T-cell (primary cell): ENCODE measurements around the gene FHIT. TPM values are rescaled to one million over a fixed set of nuclear protein-coding genes. Genes with fewer than 3 reads are reported as not detected.
A peak's percentile ranks its signal among the peaks of the same experiment; 100 is the strongest.

Experiments
- ATAC-seq, 4 experiments: fragments of 200-7000 bp in 3 of 4; fragments of 150-1000 bp in 1 of 4; cut with Tn5 transposase; replicated peaks in 1 of 4; 1 replicate in 3 of 4; 2 replicates in 1 of 4; pipeline ENCODE4 v1.10.0; 2021; ENCODE audit warnings: moderate library complexity in 3 of 4, mild to moderate bottlenecking in 2 of 4, moderate number of reproducible peaks in 1 of 4
- CTCF ChIA-PET, 2 donors: fragments of 300-600 bp; sonication (Branson Sonifier 250); formaldehyde crosslinking; loops; one replicate each; lab custom pipeline; 2022; ENCODE audit warnings: antibody characterized with exemption in 2 of 2; lab: Charles Lee
- POLR2A ChIA-PET, 2 donors: fragments of 300-600 bp; sonication (Branson Sonifier 250); formaldehyde crosslinking; loops; one replicate each; lab custom pipeline; 2022; ENCODE audit warnings: antibody characterized with exemption in 2 of 2; lab: Charles Lee
- DNase-seq, 35 experiments: peaks; one replicate each; pipeline versions ENCODE4 v3.0.0 to v3.0.0-alpha.2; 2013 to 2023
- H3K27ac ChIP-seq: one replicate; pipeline ENCODE4 v1.5.1; 2013; ENCODE audit warnings: low read length
- H3K27me3 ChIP-seq, 2 experiments: replicated peaks in 1 of 2; 1 replicate in 1 of 2; 2 replicates in 1 of 2; pipeline versions ENCODE4 v1.6.1 to v1.7.0; 2013; ENCODE audit warnings: low read length in 1 of 2, mixed read lengths in 1 of 2; ENCODE audit not compliant: control insufficient read depth in 2 of 2, insufficient read depth in 2 of 2; ENCODE audit errors: extremely low read depth in 1 of 2
- H3K36me3 ChIP-seq, 2 donors: 1 replicate in 1 of 2; 2 replicates in 1 of 2; pipeline versions ENCODE4 v1.6.1 to v1.7.0; 2013; ENCODE audit warnings: low read length in 1 of 2; ENCODE audit not compliant: control insufficient read depth in 2 of 2, insufficient read depth in 1 of 2; ENCODE audit errors: extremely low read depth in 1 of 2
- H3K4me1 ChIP-seq, 2 experiments: 1 replicate in 1 of 2; 2 replicates in 1 of 2; pipeline versions ENCODE4 v1.6.1 to v1.7.0; 2013; ENCODE audit warnings: low read length in 2 of 2, mixed read lengths in 1 of 2; ENCODE audit not compliant: insufficient read depth in 2 of 2, control insufficient read depth in 1 of 2; ENCODE audit errors: extremely low read depth in 1 of 2
- H3K4me3 ChIP-seq, 2 donors: 1 replicate in 1 of 2; 2 replicates in 1 of 2; pipeline versions ENCODE4 v1.5.1 to v1.7.0; 2013; ENCODE audit warnings: mild to moderate bottlenecking in 2 of 2, low read length in 1 of 2, moderate library complexity in 1 of 2; ENCODE audit not compliant: control insufficient read depth in 1 of 2; ENCODE audit errors: extremely low read depth in 1 of 2
- H3K9me3 ChIP-seq: 2 replicates; pipeline ENCODE4 v1.7.0; 2013
- H3K27ac Mint-ChIP-seq, 2 donors: one replicate each; pipeline ENCODE4 v1.8.0; 2020 to 2021; ENCODE audit warnings: mild to moderate bottlenecking in 2 of 2, mixed read lengths in 2 of 2
- H3K27me3 Mint-ChIP-seq, 2 donors: one replicate each; pipeline ENCODE4 v1.8.0; 2021 to 2022; ENCODE audit warnings: mixed read lengths in 2 of 2
- H3K36me3 Mint-ChIP-seq: one replicate; pipeline ENCODE4 v1.8.0; 2021; ENCODE audit warnings: mixed read lengths
- H3K4me1 Mint-ChIP-seq, 3 donors: one replicate each; pipeline ENCODE4 v1.8.0; 2020 to 2022; ENCODE audit warnings: mixed read lengths in 3 of 3, mild to moderate bottlenecking in 1 of 3
- H3K4me3 Mint-ChIP-seq, 3 donors: one replicate each; pipeline ENCODE4 v1.8.0; 2020 to 2022; ENCODE audit warnings: mild to moderate bottlenecking in 3 of 3, mixed read lengths in 3 of 3, moderate library complexity in 3 of 3
- H3K9me3 Mint-ChIP-seq, 3 donors: one replicate each; pipeline ENCODE4 v1.8.0; 2020 to 2022; ENCODE audit warnings: mixed read lengths in 3 of 3
- WGBS: methylation state at CpG from one replicate; pipeline ENCODE4 v1.1.5; 2013; ENCODE audit warnings: missing lambda C conversion rate; ENCODE audit not compliant: insufficient coverage; 5-methylcytosine and 5-hydroxymethylcytosine counted together
- total RNA-seq, 35 experiments: library from RNA in 6 of 35; stranded (reverse) in 6 of 35; fragments of 120-200 nt in 1 of 35; gene quantifications; one replicate each; pipeline versions ENCODE4 v1.2.1 to v1.2.4 and lab custom pipeline; 2013 to 2026

The FHIT gene
- total RNA-seq, 5 donors from 2014 or later (not counting 1 experiment from before 2014, with no cell fraction given): 33.1 to 197 (median 78.3) TPM

GRCh38 chr3:61237858-61238257 is 13.4 kb downstream of the FHIT start:
- ChIA-PET CTCF (no interaction called here), POLR2A (interaction anchor here in 1 of 2 donors (0.8 kb wide), 1 partner anchor 11 kb away, joined by 3 read pairs; no protein-coding TSS in a partner anchor)
- H3K4me3 Mint-ChIP-seq: no peak overlapping the region
- no peaks in the 10 kb centered on the region for H3K36me3 ChIP-seq
- no peak overlapping the region for H3K27ac ChIP-seq
- no peaks in the 10 kb centered on the region for H3K4me1 ChIP-seq
- H3K9me3 Mint-ChIP-seq: no peaks in the 10 kb centered on the region
- no peaks in the 10 kb centered on the region for H3K27me3 ChIP-seq
- no peaks in the 10 kb centered on the region for H3K27me3 Mint-ChIP-seq
- no peaks in the 10 kb centered on the region for H3K36me3 Mint-ChIP-seq
- H3K4me1 Mint-ChIP-seq: no peaks in the 10 kb centered on the region
- no peak overlapping the region for H3K4me3 ChIP-seq
- no CpG with 5 or more reads among the region's 1 CpG for WGBS
- DNase-seq (no peak), ATAC-seq (no peak)
- H3K27ac Mint-ChIP-seq: no peak overlapping the region
- no peaks in the 10 kb centered on the region for H3K9me3 ChIP-seq

DNA sequence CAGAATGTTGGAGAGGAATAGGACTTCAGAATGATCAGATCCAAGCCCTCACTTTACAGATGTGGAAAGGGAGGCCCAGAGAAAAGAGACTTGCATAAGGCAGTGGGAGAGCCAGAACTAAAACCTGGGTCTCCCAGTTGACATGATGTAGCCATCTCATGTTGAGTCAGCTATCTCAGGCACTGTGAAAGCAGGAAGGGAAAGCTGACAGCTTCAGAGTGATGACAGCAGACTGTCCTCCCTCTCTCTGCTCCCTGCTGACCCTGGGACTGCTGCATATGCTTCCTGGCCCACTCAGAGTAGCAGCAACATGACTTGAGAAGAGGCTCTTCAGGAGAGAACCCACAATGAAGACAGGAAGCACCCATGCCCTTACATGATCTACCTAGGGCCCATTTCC is 14.7 kb downstream of the FHIT start:
- H3K27me3 Mint-ChIP-seq: no peaks in the 10 kb centered on the region
- H3K4me3 ChIP-seq: no peak overlapping the region
- H3K27ac ChIP-seq: no peak overlapping the region
- no peaks in the 10 kb centered on the region for H3K27me3 ChIP-seq
- H3K4me1 ChIP-seq: no peaks in the 10 kb centered on the region
- no peaks in the 10 kb centered on the region for H3K9me3 Mint-ChIP-seq
- no peaks in the 10 kb centered on the region for H3K4me1 Mint-ChIP-seq
- H3K9me3 ChIP-seq: no peaks in the 10 kb centered on the region
- no peak overlapping the region for H3K4me3 Mint-ChIP-seq
- ChIA-PET CTCF (no interaction called here), POLR2A (interaction anchor here in 1 of 2 donors (0.5 kb wide), 1 partner anchor 8 kb away, joined by 3 read pairs; no protein-coding TSS in a partner anchor)
- DNase-seq (no peak), ATAC-seq (peak in 1 of 4 experiments; percentile 18)
- H3K36me3 ChIP-seq: no peaks in the 10 kb centered on the region
- no peak overlapping the region for H3K27ac Mint-ChIP-seq
- no peaks in the 10 kb centered on the region for H3K36me3 Mint-ChIP-seq

GRCh38 chr3:61233746-61234145 is 17.5 kb downstream of the FHIT start:
- no peaks in the 10 kb centered on the region for H3K9me3 Mint-ChIP-seq
- ChIA-PET CTCF (no interaction called here), POLR2A (no interaction called here)
- H3K27me3 Mint-ChIP-seq: no peaks in the 10 kb centered on the region
- Histone ChIP-seq H3K9me3 (no peaks in the 10 kb centered on the region), H3K27me3 (no peaks in the 10 kb centered on the region), H3K36me3 (no peaks in the 10 kb centered on the region), H3K27ac (no peak overlapping the region), H3K4me1 (no peaks in the 10 kb centered on the region), H3K4me3 (no peak overlapping the region)
- DNase-seq (no peak), ATAC-seq (no peak)
- H3K27ac Mint-ChIP-seq: no peak overlapping the region
- no peaks in the 10 kb centered on the region for H3K36me3 Mint-ChIP-seq
- H3K4me3 Mint-ChIP-seq: no peak overlapping the region
- no peaks in the 10 kb centered on the region for H3K4me1 Mint-ChIP-seq

DNA sequence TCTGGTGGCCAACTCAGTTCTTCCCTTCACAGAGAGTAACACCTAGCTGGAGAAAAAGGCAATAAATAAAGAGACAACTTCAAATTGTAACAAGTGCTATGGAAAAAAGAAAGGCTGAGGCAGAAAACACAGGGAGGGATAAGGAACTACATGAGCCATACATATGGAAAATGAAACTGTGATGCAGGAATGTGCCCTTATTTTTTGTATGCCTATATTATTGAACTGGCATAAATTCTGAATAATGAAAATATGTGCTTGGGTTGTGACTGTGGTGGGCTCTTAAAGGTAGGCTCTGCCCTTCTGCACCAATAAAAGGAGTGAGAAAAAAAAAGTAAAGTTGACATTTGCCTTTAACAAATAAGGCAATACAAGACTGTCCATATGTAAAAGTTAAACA is 19.6 kb downstream of the FHIT start:
- DNase-seq (no peak), ATAC-seq (no peak)
- POLR2A ChIA-PET: no interaction called here
- no peaks in the 10 kb centered on the region for H3K4me1 Mint-ChIP-seq
- no peaks in the 10 kb centered on the region for H3K27me3 ChIP-seq
- no peak overlapping the region for H3K4me3 ChIP-seq
- no peak overlapping the region for H3K4me3 Mint-ChIP-seq
- H3K36me3 ChIP-seq: no peaks in the 10 kb centered on the region
- no peak overlapping the region for H3K27ac ChIP-seq
- no peaks in the 10 kb centered on the region for H3K9me3 ChIP-seq
- no peaks in the 10 kb centered on the region for H3K9me3 Mint-ChIP-seq
- no peaks in the 10 kb centered on the region for H3K36me3 Mint-ChIP-seq
- no peaks in the 10 kb centered on the region for H3K4me1 ChIP-seq
- H3K27ac Mint-ChIP-seq: no peak overlapping the region
- CTCF ChIA-PET: no interaction called here
- no peaks in the 10 kb centered on the region for H3K27me3 Mint-ChIP-seq

DNA sequence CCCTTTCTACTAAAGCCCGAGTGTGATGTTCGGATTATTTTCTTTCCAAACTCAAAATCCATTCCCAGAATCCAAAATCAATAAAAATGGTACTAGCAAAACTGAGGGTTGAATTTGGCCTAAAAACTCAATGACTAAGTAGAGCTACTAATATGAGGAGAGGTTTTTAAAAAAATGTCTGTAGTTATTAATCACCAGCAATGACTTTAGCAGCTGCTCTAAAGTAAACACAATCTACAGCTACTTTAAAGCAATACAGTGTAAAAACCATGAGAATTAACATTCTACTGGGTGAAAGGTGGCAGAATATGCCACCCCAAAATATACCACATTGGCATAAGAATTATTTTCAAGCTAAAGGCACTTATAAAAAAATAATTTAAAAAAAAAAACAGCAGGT is 23.5 kb downstream of the FHIT start:
- H3K27ac Mint-ChIP-seq: no peak overlapping the region
- no peaks in the 10 kb centered on the region for H3K36me3 Mint-ChIP-seq
- Histone ChIP-seq H3K36me3 (no peaks in the 10 kb centered on the region), H3K4me3 (no peak overlapping the region), H3K4me1 (no peaks in the 10 kb centered on the region), H3K9me3 (no peaks in the 10 kb centered on the region), H3K27ac (no peak overlapping the region), H3K27me3 (no peaks in the 10 kb centered on the region)
- H3K4me1 Mint-ChIP-seq: no peaks in the 10 kb centered on the region
- WGBS: no CpG with 5 or more reads among the region's 2 CpGs
- no peak overlapping the region for H3K4me3 Mint-ChIP-seq
- H3K9me3 Mint-ChIP-seq: no peaks in the 10 kb centered on the region
- H3K27me3 Mint-ChIP-seq: no peaks in the 10 kb centered on the region
- DNase-seq (no peak), ATAC-seq (no peak)
- POLR2A ChIA-PET: interaction anchor here in 1 of 2 donors (0.7 kb wide), 1 partner anchor 9 kb away, joined by 3 read pairs; no protein-coding TSS in a partner anchor
- CTCF ChIA-PET: no interaction called here

- Mint-ChIP-seq H3K27ac (no peak overlapping the region), H3K27me3 (no peaks in the 10 kb centered on the region), H3K36me3 (no peaks in the 10 kb centered on the region), H3K4me3 (no peak overlapping the region), H3K4me1 (no peaks in the 10 kb centered on the region), H3K9me3 (no peaks in the 10 kb centered on the region)
- ChIA-PET CTCF (no interaction called here), POLR2A (no interaction called here)
- H3K9me3 ChIP-seq: no peaks in the 10 kb centered on the region
- no peak overlapping the region for H3K4me3 ChIP-seq
- H3K36me3 ChIP-seq: no peaks in the 10 kb centered on the region
- no peak for DNase-seq
- ATAC-seq: no peak
- H3K27ac ChIP-seq: no peak overlapping the region
- WGBS: no CpG with 5 or more reads among the region's 6 CpGs
- H3K4me1 ChIP-seq: no peaks in the 10 kb centered on the region
- H3K27me3 ChIP-seq: no peaks in the 10 kb centered on the region
These were observed 25.0 kb downstream of the FHIT start for GRCh38 chr3:61226166-61226686.

DNA sequence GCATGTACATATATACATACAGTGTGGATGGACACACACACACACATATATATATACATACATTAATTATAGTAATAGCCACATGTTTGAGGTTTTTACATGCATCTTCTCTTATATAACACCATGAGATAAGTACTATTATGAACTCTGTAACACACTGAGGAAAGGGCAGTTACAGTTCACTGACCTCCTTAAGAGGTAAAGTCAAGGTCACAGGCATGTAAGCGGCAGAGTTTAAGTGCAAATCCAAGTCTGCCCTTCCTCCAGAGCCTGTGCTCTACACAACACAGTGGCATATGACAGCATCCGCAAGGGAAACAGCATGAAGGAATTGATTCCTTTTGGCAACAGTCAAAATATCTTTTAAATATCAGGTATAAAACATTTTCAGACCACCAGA is 26.4 kb downstream of the FHIT start:
- H3K27me3 Mint-ChIP-seq: no peaks in the 10 kb centered on the region
- no peaks in the 10 kb centered on the region for H3K4me1 ChIP-seq
- no CpG with 5 or more reads among the region's 2 CpGs for WGBS
- DNase-seq: no peak
- ChIA-PET CTCF (no interaction called here), POLR2A (no interaction called here)
- H3K36me3 Mint-ChIP-seq: no peaks in the 10 kb centered on the region
- no peak overlapping the region for H3K4me3 Mint-ChIP-seq
- H3K27me3 ChIP-seq: no peaks in the 10 kb centered on the region
- no peak overlapping the region for H3K27ac Mint-ChIP-seq
- no peak for ATAC-seq
- no peak overlapping the region for H3K4me3 ChIP-seq
- H3K4me1 Mint-ChIP-seq: no peaks in the 10 kb centered on the region
- H3K27ac ChIP-seq: no peak overlapping the region
- no peaks in the 10 kb centered on the region for H3K9me3 ChIP-seq
- H3K9me3 Mint-ChIP-seq: no peaks in the 10 kb centered on the region
- no peaks in the 10 kb centered on the region for H3K36me3 ChIP-seq
